CD4-positive, alpha-beta T cell treated with Interleukin-21 for 1 hour (primary cell): Measurements from ENCODE around the gene SLC24A3.

ENCODE experiments used
- DNase-seq: peaks from one replicate; pipeline ENCODE4 v3.0.0-alpha.2; 2020

Gene SLC24A3

DNA sequence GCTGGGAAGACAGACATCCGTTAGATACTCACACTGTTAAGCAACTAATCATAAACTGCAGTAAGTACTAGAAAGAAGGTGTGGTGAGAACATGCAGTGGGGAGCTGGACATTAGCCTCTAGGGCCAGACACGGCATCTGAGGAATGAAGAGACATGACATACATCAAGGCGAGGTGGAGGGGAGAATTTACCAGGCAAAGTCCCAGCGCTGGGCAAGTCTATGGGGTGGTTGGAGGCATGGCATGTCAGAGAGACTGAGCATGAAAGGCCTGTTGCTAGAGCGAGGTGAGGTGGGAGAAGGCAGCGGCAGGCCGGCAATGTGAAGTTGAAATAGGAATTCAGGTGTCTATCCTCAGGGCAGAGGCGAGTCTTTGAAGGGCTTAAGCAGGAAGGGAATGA, 31.8 kb downstream of the SLC24A3 start:
- DNase-seq = no peak

DNA sequence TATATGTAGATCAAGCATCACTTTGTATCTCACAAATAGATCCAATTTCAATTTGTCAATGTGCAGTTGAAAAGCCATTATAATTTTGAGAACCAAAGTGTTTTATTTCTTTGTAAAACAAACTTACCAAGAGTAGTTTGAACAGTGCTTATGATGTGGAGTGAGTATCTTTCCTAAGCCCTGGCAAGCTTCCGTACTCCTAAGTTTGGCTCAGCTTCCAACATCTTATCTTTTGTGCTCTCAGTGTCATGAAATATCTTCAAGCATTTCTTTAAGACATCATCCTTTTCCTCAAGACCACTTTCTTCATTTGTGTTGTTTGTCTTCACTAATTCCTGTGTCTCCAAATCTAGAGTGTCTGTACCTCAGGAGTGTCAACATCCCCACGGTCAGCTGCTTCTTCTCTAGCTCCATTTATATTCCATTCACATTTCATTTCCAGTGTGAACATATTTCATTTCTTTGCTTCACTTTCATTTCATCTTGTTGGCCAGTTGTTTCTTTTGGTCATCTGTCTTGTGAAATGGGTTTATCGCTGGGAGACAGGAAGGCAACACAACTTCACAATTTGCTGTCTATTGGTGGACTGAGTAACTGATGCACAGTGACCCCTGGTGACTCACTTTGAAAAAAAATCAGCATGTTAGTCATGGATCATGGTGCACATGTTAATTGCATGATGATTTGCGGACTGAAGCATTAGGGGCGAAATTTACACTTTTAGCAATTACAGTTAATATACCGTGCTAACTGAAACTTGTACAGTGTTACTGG, 36.9 kb downstream of the SLC24A3 start:
- DNase-seq = no peak

DNA sequence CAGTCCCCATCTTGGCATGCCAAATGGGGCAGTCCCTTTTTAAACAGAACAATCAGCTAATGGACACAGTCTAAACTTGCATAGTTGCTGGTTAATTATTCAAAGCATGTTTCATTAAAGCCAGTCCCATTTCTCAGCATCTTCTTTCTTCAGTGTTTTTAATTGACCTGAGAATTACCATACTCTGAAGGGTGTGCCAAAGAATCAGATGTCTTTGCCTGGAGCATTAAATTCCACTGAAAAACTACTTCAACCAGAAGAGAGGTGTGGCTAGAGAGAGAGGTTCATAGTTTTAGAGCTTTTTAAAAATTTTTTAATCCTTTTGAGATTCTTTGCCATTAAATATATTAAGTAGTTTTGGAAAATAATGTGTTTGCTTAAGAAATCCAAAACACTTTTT, 37.9 kb downstream of the SLC24A3 start:
- no peak for DNase-seq

DNA sequence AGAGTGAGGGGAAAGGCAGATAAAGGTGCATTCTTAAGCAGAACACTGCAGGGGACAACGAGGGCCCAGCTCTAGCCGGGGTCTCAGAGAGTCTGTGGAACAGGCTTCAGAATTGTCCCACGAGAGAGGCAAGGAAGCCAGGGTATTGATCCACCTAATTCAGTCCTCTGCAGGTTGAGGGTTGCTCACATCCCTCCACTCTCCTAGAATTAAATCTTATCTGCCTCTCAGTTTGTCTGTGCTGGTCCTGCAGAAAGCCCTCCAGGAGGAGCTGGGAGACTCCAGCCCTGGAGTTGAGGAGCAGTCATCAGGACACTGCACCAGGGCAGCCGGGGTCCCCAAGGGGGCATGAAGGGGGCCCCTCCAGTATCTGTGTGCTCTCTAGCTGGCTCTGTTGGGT, 39.1 kb downstream of the SLC24A3 start:
- DNase-seq = no peak

DNA sequence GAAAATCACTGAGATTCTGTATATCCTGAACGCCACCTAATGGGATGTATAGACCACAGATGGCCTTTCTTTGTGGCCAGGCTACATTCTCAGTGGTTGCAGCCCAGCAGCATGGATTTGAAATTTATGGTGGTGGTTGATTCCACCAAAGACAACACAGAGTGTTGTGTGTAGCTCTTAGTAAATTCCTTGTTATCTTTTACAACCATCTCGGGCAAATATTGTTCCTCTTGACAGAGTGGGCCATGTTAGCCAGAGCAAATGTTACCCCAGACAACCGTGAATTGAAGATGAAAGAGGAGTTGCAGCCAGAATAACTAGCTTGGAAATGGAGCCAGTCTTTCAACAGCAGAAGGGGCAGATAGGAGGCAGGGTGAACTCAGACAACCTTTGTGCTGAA, 39.5 kb downstream of the SLC24A3 start:
- DNase-seq = no peak

DNA sequence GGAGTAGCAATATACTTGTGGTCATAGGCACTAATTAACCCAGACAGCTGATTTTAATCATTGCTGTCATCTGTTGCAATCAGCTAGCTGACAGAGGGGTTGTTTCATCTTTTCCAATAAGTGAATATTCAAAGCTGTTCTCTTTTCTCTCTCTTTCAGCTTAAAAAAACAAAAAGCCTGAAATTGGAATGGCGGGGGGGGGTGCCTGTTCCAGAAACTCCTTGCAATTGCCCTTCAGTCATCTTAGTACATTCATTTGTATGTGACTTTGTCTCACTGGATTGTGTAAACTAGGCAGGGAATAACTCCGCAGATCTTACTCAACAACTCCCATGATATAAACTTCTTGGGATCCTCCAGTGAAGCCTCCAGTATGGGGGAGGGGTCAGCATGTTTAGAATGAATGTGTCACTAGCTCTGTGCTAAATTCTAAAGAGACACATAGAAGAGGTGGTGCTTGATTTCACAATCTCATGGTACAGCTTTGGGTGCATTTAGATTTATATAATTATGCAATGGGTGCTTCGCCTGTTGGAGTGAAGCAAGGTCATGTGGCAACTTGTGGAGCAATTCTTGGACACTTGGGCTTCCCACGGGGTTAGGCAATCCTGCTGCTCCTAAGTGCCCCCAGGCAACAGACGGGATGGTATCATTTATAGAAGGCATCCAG, 40.1 kb downstream of the SLC24A3 start:
- no peak for DNase-seq

DNA sequence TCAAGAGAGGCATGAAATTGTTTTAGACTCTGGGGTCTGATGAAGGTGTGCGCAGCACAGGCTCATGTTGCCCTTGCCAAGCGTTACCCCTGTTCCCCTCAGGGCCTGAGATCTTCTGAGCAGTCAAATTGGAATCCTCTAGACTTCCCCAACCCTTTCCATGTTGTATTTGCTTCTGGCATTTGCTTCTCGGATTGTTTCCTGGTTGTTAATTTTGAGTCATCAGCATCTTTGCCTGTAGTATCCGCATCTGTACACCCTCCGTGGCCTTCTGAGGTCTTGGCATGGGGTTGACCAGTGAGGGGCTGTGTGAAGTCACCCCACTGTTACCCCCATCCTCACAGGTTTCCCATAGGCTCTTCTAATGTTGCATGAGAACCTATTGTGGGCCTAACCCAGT, 40.9 kb downstream of the SLC24A3 start:
- no peak for DNase-seq

DNA sequence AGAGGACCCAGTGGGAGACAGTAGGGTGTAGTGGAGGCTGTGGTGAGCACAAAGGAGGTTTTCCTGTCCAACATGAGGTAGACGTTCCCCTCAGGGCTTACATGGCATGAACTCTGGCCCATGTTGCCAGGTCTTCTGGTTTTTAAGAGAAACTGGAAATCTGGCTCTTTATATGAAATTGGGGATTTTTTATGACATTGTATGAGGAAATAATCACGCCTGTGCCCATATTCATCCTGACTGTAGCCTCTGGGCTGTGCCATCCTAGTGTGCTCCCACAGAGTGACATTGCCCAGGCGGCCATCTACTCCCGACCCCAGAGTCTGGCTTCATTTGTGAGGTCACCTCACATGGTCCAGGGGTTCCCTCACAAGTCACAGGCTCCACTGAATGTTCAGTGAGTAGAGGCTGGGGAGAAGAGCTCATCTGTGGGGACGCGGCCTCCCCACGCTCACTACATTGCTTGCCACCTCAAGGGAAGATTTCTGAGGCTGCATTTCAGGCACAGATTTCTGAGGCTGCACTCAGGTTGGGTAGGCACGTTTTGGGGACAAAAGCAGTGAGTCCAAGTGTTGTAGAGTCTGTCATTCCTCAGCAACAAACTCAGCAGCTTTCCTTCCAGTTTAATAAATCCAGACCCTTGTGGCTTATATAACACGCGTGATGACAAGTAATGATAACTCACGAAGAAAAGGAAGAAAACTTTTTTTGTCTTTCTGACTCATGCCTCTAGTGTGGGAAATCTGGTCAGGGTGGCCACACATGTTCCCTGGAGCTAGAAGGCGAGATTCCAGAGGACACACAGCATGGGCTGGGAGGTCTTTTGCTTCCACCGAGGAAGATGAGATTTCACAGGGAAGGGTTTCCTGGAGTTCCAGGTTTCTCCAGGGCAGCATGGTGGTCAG, 41.7 kb downstream of the SLC24A3 start:
- no peak for DNase-seq

DNA sequence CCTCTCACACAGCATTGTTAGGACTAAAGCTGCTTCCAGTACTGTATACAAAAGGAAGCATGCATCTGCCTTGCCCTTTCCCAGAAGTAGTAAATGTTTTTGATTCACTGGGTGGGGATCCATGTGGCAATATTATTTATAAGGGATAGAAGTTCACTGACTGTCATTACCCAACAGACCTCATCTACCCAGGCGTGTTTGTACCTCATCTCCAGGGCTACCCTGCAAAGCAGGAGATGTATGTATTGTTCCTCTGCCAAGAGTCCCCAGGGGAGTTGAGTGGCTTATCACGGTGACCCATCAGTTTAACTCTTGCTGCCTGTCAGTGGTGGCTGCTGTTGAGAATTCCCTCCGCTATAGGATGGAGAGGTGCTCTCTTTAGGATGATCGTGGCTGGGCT, 42.5 kb downstream of the SLC24A3 start:
- DNase-seq = no peak

DNA sequence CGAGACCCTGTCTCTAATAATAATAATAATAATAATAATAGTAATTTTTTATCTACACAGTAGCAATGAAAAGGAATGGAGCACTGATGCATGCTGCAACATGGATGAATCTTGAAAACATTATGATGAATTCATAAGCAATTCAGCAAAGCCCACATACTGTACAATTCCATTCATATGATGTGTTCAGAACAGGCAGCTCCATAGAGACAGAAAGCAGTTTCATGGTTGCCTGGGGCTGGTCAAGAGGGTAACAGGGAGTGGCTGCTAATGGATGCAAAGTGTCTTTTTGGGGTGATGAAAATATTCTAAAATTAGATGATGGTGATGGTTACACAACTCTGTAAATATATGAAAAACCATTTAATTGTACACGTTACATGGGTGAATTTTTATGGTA, 43.6 kb downstream of the SLC24A3 start:
- DNase-seq = no peak

DNA sequence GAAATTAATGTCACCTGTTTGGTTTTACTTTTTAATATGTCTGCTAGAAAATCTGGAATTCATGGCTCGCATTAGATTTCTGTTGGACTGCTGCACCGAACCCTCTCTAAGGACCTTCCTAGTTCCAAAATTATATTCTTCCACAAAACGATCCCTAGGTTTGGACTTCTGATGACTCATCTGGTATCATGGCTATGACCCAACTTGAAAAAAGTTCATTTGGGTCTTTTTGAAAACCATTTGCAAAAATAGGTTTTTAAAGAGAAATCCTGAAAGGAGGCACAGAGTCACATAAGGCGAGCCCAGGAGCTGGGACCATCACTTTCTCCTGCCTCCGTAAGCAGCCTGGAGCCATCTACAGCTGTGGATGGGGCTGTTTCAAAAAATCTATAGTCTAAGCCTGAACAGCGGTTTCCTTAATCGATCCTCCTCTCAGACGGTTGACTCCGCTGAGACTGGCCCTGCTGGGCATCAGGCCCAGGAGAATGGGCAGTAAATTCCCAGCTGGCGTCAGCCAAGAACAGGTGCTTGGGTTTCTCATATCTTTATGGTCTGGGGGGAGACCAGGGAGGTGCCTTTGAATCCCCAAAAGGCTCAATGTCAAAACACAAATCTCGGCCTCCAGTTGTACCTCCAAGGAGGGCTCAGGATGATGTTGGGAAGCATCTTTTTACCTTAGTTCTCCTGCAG, 44.6 kb downstream of the SLC24A3 start:
- DNase-seq = no peak

DNA sequence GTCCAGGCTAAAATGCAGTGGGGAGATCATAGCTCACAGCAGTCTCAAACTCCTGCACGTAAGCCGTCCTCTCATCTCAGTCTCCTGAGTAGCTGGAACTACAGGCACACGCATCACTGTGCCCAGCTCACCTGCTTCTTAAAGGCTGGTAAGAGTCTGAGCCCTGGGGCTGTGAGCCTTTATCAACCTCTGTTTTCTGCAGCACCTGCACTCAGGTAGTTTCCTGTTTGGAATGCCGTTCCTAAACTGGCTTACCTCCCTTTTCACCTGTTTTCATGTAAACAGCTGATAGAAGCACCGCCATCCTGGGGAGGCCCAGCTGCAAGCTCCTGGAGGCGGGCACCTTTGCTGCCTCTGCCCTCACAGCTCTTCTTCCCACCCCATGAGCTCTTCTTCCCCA, 45.4 kb downstream of the SLC24A3 start:
- DNase-seq = no peak

DNA sequence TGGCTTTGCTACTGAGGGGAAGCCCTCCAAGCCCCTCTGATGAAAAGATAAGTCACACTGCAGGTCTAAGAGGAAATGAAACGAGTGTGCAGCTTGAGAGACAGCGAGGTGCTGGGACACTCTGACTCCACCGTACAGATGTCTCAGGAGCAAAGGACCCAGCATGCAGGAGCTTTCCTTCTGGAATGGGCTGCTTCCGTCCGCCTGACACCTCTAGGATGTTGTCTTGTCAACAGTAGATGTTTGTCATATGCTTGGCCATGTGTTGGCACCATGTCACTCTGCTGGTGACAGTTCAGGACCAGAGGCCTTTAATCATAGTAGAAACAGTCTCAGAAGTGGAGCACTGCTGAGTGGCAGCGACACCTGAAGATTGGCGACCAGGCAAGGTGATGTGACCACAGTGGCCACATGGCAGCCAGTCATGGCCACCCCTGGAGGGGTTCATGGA, 46.7 kb downstream of the SLC24A3 start:
- no peak for DNase-seq

DNA sequence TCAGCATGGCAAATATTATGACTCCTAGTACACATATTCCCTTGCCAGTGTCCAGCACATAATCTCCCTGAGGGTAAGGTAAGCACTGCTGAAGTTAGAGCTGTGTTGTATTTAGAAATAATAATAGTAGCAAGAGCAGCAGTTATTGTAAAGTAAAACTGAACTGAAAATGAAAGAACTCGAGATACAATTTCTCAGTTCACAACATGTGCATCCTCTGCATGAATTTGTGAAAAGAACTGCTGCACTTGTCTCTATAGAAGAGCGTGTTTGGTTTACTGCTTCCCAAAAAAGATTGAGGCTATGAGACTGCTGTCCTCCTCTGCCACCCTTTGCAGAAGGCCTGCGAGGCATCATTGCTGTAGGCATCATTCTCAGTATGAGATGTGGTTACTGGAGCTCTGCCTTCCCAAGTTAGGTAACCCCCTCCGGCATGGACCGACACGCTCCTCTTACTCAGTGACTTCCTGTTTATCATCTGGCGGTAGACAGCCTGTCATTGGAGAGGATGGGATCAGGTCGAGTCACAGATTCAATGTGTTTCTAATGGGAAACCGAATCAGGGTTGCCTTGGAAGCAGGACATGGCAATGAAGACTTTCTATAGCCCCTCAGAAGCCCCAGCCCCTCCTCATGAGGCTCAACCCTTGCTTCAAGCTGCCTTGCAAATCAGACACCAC, 48.1 kb downstream of the SLC24A3 start:
- no peak for DNase-seq

DNA sequence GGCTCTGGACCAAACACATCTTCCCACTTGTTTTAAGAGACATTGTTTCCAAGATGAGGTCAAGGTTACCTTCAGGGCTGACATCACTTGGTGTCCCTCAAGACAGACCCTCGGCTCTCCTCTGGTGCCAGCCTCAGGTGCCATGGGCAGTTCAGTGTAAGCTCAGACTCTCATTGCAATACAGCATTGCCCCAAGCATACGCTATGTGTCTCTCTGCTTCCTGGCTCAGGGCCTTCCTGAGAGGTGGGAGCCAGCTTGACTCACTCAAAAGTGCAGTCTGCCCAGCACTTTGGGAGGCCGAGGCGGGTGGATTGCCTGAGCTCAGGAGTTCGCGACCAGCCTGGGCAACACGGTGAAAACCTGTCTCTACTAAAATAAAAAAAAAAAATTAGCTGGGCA, 51.7 kb downstream of the SLC24A3 start:
- no peak for DNase-seq

DNA sequence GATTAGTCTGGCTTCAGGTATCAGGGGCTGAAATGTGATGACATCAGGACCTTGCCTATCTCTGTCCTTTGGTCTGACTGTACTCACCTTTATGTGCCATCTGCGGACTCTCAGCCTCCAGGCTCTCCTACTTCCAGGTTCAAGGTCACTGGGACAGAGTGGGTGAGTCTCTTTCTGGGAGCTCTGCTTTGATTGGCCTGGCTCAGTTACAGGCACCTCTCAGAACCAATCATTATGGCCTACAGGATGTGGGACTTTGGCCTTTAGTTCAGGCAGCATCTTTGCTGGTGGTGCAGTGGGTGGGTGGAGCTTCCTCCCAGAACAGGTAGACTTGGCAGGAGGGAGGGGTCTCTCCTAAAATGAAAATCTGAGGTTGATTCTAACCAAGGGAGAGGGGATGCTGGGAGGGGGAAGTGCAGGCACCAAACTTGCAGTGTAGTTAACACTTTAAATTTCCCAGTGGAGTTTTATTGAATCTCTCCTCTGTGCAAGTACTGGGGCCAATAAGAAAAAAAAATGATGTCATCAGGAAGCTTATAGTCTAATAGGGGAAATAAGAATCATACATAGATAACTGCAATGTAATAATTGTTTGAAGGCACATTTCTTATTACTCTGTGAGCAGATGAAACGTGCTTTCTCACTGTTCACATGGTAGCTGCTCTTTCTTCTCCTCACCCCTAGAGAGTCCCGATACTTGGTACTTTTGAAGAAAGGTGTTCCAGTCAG, 53.4 kb downstream of the SLC24A3 start:
- no peak for DNase-seq

DNA sequence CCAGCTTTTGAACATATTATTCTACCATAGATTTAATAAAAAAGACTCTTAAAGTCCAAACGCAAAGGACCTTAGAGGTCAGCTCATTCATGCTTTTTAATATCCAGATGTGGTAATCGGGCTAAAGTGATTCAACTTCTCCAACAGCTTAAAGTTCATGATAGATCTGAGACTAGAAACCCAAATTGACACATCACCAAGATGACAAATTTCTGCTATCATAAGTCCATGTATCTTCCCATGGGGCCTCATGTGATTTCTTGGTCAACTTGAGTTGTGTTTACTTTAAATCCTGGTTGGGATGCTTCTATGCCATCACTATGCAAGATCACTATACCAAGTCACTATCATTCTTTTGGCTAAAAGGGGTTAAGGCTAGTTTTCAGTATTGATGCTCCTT, 56.0 kb downstream of the SLC24A3 start:
- no peak for DNase-seq

DNA sequence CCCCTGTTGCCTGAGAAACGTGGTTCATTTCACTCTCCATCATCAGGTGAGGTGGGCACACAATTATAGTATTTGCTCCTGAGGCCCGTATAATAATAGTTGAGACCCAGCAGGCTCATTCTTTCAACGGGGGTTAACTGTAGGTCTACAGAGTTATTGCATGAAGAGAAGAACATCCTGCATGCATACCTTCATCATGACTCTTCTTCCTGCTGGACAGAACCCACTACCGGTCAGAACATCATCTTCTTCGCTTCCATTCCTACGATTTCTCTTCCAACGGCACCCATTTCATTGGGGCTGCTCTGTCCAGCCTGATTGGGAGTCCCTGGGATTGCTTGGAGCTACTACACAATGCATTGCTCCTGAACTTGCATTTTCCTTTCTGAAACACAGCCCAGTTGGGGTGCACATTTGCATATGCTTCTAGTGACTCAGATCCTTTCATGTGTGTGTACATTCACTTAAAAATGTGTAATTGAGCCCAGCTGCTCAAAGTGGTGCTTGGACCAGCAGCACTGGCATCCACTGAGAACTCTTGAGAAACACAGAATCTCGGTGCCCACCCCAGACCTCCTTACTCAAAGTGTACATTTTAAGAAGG, 57.4 kb downstream of the SLC24A3 start:
- no peak for DNase-seq

DNA sequence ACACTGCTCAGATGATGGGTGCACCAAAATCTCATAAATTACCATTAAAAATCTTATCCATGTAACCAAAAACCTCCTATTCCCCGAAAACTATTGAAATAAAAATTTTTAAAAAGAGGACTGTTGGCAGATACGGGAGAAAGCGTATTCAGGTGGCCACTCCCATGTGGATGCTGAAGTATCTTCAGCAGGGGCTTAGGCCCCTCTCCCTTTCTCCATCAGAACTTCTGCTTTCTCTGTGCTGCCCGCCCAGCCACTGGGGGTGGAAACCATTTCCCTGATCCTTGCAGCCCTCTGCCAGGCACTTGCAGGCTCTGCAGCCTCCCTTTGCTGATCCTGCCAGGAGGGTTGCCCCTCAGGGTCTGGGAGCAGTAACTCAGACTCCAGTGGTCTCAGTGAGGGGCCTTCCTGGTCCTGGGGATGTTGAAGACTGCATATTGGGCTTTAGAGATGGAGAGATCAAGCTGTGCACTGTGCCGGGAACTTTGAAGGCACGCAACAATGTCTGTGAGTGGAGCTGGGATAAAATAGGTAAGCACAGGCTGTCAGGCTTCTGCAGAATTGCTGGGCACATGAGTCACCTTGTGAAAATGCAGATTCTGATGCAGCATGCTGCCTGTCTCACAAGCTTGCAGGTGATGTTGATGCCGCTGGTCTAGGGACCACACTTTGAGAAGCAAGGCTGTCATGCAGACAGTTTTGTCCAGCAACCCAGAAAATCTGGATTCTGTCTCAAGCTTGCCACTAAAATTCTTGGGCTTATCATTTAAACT, 59.6 kb downstream of the SLC24A3 start:
- no peak for DNase-seq

DNA sequence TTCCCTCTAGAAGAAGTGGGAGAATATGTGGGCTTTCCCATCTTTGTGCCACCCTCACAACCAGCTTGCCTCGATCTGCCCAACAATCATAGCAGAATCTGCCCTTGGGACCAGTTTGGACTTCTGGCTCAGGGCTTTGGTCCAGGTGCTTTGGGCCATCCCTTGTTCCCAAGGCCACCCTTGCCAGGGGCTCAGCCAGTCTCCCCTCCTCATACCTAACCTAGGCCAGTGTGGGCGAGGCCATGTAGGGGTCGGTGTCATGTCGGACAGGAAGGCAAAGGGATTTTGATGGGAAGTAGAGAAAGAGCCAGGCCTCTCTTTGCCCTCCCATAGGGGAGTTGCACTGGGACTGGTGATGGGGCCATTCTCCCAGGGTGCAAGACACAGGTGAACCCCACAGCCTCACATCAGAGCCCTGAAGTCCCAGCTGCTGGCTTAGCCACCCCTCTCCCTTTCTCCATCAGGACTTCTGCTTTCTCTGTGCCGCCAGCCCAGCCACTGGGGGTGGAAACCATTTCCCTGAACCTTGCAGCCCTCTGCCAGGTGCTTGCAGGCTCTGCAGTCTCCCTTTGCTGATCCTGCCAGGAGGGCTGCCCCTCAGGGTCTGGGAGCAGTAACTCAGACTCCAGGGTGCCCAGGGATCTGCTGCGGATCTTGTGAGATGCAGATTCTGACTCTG, 60.7 kb downstream of the SLC24A3 start:
- DNase-seq = no peak
